Central memory CD4-positive, alpha-beta T cell (primary cell): Measurements from ENCODE around the gene CCDC85C.

Experiments used
- DNase-seq: peaks from one replicate; pipeline ENCODE4 v3.0.0; 2022

Gene CCDC85C

DNA sequence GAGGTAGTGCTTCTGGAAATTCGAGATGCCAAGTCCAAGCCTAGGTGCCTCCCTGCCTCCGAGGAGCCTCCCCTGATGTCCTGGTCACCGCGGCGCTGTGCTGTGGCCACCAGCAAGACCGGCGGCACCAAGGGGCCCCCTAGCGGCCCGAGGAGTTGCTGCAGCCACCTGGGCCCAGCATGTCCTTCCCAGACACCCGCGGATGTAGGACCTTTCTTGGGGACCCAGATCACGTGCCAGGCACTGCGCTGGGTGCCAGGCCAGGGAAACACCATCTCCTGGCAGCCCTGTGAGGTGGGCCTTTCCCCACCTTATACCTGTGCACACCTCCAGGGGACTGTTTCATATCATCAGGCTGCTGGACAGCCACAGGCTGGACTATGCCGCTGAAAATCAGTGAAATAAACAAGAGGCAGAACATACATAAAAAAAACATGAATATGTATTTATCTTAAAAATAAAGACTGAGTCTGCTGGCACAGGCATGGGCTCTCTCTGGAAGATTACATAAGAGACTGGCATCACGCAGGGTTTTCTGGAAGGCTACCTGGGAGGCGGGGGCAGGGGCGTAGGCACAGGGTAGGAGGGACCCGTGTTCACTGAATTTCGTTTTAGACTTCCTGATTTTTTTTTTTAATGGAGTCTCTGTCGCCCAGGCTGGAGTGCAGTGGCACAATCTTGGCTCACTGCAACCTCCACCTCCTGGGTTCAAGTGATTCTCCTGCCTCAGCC, 25.0 kb upstream of the CCDC85C start:
- peak; percentile 46 for DNase-seq

DNA sequence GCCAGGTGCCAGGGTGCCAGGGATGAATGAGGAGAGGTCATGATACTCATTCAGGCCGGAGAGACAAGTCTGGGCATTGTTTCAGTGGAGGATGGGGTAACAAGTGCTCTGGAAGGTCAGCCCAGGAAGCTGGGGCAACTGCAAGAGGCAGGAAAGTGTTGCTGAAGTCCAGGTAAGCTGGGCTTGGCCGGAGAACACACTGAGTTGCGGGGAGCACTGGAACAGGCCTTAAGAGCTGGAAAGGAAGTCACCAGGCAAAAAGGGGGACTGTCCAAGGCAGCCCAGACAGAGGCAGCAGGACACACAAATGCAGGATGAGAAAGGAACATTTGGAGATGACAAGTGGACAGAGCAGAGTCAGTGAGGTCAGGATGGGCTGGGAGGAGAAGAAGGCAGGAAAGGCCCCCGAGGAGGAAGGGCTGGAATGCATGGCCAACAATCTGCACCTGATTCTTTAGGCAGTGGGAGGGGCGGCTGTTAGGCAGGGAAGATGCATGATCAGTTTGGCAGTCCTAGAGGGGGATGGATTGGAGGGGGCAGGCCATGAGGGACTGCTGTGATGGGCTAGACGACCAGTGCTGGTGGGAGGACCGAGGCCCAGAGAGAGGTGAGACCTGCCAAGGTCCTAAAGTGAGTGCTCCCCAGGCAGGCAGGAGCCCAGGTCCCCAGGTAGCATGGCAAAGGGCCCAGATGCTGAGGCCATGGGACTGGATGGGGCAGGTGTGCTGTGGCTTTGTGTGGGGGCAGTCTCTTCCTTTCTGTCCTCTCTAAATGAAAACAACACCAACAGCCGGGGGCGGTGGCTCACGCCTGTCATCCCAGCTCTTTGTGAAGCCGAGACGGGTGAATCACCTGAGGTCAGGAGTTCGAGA, 23.7 kb upstream of the CCDC85C start:
- no peak for DNase-seq

DNA sequence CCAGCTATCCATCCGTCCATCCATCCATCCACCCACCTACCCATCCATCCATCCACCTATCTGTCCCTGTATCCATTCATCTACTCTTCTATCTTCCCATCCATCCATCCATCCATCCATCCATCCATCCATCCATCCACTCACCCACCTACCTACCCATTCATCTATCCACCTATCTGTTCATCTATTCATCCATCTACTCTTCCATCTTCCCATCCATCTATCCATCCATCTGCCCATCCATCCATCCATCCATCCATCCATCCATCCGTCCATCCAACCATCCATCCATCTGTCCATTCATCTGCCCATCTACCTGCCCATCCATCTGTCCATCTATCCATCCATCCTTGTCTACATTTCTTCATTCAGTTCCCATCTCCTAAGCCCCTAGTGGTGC, 23.1 kb upstream of the CCDC85C start:
- no peak for DNase-seq

DNA sequence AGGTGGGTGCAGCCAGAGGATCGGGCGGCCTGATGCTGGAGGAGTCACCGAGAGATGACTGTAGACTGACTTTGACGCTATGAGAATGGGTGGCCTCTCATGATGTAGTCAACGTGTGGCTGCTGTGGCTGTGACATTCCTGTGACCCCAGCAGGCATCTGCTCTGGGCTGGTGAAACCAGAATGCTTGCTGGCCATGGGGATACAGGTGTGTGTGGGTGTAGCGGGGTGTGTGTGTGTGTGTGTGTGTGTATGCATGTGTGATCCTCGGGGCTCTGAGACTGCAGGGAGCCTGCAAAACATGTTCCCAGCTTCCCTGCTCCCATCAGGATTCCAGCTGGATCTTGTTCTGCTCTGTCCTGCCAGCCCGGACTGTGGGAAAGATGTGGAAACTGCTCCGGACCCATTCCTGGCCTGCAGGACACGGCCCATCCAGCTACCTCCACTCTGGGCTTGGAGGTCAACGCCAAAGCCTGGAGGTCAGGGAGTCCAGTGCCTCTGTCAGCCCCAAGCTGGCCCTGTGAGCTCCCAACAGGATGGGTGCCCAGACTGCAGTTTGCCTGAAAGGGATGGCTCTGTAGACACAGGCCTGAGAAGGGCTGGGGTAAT, 22.1 kb upstream of the CCDC85C start:
- DNase-seq = no peak

DNA sequence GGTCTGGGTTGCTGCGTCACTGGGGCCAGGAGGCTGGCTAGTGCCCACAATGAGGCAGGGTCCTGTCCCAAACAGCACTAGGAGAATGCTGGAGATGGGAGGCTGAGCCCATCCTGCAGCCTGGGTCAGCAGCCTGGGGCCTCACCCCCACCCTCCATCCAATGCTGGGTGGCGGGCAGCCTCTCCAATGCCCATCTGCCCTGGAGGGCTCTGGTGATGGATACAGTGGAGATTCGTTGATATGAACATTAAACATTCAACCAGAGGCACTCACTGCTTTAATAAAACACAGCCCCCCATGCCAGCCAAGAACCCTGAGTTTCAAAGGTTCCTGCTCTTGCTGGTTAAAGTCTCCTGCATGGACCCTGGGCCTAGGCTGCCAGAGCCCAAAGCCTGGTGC, 21.5 kb upstream of the CCDC85C start:
- DNase-seq = no peak

DNA sequence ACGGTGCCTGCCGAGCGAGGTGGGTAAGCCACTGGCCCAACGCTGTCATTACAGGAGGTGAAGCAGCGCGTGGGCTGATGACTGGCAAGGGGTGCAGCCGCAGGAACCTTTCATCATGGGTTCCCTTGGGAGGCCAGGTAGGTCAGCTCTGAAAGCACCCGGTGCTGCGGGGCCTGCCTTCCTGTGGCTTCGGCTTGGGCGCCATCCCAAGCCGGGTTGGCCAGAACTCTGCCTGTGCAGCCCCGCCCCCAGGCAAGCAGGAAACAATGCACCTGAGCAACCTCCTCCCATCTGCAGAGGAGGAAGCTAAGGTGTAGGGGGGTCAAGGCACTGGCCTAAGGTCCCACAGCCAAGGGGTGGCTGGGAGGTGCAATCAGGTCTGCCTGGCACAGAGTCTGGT, 21.0 kb upstream of the CCDC85C start:
- DNase-seq = no peak

DNA sequence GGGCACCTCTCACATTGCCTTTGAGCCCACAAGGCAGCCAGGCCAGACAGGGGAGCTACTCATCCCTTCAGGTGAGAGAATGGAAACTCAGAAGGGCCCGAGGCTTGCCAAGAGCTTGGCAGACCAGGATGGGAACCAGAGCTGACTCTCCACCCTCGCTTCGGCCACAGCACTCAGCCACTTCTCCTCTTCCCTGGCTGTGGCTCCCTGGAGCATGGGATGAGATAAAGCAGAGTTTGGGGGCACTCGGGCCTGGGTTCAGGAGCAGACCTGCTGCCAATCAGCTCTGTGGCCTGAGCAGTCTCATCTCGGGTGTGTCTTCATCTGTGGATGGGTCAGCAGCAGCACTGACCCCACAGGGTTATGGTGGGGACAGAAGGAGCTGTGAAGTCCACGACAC, 20.0 kb upstream of the CCDC85C start:
- DNase-seq = no peak

DNA sequence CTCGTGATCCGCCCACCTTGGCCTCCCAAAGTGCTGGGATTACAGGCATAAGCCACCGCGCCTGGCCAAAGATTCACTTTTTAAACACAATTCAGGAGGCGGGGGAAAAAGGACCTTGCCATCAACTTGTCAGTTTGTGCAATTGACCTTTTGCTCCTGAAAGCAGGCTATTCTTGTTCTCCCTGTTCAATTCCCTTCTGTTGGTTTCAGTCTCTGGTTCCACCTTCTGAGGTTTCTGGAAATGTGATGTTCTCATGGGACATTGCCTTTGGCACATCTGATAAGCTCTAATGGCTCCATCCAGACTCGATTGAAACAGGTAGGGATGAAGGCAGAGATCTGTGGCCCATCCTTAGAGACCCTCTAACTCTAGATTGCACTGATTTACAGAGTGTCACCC, 17.9 kb upstream of the CCDC85C start:
- no peak for DNase-seq

DNA sequence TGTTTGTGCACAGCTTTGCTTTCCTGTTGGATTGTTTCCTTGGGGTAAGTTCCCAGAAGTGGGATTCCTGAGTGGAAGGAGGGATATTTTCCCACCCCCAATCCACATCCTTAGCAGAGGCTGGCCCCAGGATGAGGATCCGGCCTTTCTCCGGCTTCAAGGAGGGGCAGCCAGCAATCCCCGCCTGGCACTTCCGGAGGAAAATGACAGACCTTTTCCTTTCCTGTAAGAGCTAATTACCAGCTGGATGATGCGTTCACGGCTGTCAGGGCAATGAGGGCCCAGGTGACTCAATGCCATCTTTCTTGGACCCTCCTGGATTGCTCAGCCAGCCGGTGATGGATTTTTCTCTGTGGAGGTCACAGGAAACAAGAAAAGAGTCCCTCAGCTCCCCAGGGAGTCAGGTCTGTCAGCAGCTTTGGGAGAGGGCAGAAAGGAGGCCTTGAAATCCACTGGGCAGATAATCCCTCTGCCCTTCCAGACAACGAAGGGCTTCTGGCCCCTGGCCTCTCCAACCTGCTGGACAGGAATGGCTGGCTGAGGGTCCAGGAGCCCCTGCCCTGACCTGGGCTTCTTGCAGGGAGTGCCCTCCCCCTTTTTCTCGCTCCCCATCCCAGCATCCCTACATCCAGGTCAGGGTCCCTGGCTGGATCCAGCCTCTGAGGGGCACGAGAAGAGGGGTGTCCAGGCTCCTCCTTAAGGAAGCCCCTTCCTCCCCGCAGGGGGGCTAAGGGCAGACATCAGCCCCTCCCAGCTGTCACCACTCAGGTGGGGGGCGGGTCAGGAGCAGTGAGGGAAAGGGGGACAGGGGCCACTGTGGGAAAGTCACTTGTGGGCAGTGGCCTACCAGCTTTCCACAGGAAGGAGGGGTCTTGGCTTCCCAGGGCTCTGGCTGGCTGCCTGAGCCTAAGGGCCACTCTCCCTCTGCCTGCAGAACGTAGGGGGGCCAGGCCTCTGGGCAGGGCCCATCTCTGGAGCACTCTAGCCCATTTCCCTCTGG, 16.1 kb upstream of the CCDC85C start:
- no peak for DNase-seq

DNA sequence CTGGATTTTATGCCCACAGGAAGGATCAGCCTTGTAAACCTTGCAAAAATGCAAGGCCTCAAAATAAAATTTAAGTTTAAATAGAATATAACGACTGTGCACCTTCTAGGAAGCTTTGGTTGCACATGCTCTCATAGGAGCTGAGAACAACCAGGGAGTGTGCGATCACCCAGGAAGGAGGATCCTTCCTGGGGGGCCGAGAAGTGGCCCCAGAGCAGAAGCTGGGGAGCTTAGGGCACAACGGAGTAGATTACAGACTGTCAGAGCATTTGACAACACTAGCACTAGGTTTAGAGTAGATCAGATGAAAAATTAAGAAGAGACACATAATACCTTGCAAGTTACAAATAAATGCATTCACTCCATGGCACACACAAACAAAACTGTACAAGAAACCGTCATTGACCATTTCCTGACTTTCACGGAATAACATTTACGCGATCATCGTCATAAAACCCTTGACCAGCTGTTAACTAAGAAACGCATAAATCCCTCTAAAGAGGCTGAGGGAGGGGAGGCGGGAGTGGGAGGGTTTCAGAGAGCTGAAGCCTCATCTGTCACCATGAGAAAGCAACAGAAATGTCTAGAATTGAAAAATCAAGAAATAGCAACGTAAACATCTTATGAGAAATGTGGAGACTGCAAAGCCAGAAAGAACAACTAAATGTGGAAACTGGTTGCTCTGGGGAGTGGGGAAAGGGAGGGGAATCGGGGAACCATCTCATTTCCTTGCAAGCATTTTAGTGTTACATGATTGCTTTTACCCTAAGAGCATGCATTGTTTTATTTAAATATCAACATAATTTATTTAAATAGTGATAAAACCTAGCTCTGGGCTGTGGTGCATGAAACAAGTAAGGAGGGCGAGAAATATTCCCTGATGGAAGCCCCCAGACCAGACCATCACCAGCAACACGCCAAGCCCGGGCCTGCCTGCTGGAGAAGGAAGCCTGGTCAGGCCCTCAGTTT, 13.1 kb upstream of the CCDC85C start:
- DNase-seq = no peak

DNA sequence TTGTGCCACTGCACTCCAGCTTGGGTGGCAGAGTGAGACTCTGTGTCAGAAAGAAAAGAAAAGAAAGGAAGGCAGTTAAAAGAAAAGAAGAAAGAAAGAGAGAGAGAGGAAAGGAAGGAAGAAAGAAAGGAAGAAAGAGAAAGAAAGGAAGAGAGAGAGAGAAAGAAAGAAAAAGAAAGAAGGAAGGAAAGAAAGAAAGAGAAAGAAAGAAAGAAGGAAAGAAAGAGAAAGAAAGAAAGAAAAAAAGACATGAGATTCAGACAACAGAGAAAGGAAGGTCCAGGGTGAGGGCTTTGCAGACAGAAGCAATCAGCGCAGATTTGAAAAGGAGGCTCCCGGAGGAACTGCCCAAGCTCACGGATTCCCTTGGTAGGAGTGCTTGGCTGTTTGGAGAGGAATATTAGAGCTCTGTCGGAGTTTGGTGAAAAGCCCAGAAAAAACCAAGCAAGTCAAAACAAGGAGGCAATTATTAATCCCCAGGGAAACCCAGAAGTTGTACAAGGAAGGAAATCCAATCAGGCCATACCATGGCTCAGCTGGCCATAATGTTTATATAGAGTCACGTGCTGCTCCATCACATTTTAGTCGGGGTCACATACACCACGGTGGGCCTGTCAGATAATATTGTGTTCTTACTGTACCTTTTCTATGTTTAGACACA, 11.6 kb upstream of the CCDC85C start:
- no peak for DNase-seq

DNA sequence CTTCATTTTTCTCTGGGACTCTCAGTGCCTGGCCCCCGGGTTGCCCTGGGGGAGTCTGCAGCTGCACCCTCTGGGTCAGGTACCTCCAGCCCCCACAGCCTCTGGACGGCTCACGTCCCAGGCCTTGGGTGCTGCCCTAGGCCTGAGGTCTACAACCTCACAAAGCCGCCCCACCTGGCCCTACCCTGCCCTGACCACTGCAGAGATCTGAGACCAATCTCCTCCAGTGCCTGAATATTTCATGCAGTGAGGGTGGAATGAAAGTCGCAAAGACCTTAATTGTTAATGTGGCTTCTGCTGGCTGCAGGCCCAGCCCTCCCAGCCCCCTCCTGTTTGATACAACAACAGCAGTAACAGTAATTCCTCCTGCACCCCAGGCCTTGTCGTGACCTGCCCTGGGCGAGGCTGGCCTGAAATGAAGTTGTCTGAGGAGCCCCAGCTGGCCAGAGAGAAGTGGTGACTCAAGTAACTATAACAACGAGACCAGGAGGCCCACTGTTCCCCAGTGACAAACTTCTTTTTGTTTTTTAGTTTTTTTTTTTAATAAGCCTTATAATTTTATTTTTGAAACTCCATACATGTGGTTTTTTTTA, 8.8 kb upstream of the CCDC85C start:
- no peak for DNase-seq

DNA sequence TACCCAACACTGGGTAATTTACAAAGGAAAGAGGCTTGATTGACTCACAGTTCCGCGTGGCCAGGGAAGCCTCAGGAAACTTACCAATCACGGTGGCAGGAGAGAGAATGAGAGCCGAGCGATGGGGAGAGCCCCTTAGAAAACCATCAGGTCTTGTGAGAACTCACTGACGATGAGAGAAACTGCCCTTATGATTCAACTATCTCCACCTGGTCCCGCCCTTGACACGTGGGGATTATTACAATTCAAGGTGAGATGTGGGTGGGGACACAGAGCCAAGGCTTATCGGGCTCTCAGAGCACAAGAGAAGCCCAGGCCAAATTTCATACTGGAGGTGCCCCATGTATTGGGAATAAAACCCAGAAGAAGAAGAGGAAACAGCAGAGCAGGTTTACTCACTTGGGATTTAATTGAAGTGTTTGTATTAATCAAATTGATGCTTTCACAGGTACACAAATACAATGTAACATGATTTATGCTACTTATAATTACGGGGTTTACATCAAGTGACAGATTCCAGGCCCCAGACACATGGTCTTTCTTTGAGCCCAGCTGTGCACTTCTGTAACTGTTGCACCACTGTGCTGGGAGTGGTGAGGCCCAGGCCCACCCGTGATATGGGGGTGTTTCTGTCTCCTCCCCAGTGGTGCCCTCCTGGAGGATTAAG, 8.2 kb upstream of the CCDC85C start:
- no peak for DNase-seq

DNA sequence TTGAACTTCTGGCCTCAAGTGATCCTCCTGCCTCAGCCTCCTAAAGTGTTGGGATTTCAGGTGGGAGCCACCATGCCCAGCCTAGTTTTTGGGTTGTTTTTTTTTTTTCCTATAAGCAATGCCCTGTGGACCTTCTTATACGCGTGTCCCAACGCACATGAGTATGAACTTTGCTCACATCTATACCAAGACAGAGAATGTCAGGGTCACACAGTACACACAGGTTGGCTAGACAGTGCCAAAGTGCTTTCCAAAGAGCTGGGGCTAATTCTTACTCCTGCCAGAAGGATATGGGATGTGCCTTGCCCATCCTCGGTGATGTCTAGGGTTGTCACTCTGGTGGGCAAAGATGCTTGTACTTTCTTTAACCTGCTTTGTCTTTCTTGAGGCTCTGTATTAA, 7.6 kb upstream of the CCDC85C start:
- no peak for DNase-seq

DNA sequence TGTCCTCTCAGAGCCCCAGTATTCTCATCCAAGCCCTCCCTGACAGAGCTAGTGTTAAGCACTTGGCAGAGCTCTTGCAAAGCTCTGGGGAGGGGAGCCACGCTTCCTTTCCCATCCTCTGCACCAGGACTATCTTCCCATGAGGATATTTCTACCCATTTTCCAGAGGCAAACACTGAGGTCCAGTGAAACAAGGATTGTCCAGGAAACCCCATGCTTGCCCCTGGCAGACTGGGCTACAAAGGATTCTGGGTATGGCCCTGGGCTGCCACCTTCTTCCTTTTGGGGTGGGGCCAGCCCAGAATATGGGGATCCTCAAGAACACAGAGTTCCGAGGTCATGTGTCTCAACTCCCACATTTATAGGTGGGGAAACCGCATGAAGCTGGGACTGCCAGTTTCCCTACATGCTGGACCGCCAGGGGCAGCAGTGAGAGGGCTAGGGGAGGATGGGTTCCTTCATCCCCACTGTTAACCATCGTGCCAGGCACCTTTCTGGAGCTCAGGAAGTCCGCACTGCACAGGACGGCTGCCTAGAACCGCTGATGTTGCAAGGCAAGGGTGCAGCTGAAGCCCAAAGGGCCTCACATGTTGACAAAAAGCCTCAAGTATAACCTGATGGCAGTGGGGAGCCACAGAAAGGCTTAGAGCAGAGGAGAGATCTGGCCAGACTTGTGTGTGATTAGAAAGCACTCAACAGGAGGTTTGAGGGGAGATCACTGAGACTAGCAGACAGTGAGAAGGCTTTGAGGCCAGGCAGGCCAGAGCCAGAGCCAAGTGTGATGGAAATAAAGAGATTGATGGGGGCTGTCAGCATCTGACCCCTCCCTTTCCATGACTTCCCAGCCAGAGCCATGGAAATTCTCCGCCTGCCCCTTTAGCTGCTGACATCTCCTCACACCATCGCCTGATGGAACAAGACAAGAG, 5.5 kb upstream of the CCDC85C start:
- no peak for DNase-seq

DNA sequence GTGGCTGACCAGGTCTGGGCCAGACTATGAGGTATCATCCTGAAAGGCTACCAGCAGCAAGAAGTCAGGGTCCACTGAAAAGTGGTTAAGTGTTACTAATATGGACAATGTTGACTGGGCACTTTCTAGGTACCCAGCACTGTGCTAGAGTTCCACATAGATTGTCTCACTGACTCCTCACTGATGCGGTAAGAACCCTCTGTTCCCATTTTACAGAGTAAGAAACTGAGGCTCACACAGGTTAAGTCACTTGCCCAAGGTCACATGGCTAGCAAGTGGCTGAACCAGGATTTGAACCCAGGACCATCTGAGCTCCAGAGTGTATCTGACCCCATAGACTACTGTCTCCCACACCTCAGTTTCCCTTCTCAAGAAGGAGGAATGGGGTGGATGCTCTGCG, 4.6 kb upstream of the CCDC85C start:
- no peak for DNase-seq

DNA sequence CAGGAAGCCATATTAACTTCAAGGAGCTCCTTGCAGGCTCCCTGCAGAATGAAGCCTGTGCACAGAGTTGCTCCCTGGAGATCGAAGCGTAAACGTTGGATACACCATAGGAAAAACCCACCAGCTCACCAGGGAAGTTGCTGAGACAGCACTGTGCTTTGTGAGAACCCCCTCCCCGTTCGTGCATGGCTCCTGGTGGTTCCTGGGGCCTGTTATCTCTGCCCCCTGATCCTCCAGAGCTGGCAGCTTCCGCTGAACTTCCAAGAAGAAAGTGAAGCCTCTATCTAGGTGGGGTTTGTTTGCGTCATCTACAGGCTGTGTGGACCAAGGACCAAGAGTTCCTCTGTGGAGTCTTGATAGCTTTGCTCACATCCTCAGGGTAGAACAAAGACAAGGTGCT, 2.4 kb upstream of the CCDC85C start:
- DNase-seq = no peak

DNA sequence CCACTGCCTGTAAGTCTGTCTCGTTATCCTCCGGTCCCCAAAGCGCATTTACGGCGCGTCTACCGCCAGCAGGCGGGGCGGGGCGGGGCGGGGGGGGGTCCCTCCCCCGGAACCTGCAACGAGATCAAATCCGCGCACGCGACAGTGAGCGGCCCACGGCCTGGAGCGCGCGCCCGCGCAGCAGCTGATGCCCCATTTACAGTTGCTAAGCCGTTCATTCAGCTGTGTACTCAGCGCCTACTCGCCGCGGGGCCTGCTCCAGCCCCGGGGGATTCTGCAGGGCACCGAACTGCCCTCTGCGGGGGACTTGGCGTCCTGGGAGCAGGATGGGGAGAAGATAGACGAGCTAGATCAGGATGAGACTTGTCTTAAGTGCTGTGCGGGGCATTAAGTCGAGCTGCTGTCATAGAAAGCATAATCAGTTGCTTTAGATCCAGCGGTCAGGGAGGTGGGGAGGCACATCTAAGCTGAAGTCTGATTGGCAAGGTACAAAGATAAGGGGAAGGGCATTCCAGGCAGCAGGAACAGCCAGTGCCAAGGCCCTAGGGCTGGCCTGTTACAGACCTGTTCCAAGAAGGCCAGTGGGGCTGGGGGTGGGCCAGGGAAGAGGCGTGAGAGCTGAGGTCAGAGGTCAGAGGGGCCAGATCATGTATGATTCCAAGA, 1.4 kb upstream of the CCDC85C start:
- peak; percentile 76 for DNase-seq
